Measurements from ENCODE around the gene MON1A.
A peak's percentile ranks its signal among the peaks of the same experiment; 100 is the strongest.
"Not testable (repeated sequence)": the region's sequence is repeated elsewhere in the genome, so short reads cannot be mapped to it uniquely, and the experiment has no call there.

MON1A gene, protein sequence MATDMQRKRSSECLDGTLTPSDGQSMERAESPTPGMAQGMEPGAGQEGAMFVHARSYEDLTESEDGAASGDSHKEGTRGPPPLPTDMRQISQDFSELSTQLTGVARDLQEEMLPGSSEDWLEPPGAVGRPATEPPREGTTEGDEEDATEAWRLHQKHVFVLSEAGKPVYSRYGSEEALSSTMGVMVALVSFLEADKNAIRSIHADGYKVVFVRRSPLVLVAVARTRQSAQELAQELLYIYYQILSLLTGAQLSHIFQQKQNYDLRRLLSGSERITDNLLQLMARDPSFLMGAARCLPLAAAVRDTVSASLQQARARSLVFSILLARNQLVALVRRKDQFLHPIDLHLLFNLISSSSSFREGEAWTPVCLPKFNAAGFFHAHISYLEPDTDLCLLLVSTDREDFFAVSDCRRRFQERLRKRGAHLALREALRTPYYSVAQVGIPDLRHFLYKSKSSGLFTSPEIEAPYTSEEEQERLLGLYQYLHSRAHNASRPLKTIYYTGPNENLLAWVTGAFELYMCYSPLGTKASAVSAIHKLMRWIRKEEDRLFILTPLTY

DNA sequence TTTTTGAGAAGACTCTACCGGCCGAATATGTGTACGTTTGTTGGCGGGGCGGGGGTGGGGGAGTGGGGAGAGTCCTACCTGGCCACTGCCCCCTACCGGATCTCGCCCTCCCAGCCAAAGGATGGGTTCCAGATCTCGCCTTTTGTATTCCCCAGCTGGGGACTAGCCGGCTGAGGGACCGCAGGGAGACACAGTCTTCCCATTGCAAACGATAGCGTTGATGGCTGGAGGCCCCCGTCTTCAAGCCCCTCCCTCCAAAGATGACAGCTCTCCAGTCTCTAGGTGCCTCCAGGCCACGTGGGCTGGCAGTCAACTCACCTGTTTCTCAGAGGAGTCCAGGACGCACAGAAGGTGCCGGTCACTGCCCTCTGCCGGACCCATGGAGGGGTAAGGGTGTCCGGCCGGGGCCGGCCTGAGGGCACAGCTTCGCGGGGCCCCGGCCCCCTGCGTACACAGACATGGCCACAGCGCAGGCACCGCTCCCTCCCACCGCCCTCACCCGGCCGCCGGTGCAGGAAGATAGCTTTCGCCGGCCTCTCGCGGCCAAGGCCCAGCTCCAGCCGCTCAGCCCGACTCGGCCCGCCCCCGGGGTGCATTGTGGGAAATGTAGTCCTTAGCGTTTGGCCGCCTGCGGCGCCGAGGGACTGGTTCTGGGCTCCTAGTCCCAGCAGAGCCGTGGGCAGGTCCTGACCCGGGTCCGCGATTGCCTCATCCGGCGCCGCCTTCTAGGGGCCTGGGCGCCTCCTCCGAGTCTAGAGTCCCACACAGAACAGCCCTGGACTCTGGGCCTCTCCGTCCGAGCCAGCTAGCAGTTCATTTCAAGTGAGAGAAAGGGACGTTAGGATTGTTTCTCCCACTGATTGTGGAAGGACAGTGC, at the start of gene MON1A:
Gene MON1A, minus strand, starts transcription at position 521 of the 877 bp plus-strand sequence. CDS start 16,465 bp downstream, outside the sequence.
- peak; percentile 96 for DNase-seq

DNA sequence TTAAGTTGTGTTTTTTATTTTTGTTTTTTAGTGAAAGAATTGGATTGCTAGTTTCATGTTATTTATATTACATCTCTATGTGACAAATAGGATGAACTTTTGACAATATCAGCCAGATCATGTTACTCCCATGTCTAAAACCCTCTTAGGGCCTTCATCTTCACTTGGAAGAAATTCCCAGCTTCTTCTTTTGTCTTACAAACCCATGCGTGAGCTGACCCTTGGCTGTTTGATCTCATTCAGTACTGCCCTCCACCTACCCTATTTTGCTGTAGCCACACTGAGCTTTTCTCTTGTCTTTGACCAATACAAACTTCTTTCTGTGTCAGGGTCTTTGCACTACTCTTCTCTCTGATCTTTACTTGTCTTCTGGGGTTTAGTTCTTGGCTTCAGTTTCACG, 47.3 kb upstream of the MON1A start:
- DNase-seq: no peak

DNA sequence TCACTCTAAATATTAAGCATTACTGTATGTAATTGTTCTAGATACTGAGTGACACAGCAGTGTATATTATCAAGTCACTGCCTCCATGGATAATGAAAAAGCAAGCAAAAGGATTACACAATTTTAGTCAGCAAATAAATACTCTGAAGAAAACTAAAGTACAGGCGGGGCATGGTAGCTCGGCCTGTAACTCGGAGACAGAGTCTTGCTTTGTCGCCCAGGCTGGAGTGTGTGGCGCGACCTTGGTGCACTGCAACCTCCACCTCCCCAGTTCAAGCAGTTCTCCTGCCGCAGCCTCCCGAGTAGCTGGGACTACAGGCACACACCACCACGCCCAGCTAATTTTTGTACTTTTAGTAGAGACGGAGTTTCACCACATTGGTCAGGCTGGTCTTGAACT, 43.0 kb upstream of the MON1A start:
- DNase-seq: no peak

GRCh38 chr3:49968346-49968745, 38.7 kb upstream of the MON1A start:
- DNase-seq: no peak

GRCh38 chr3:49967291-49967690, 37.7 kb upstream of the MON1A start:
- no peak for DNase-seq

DNA sequence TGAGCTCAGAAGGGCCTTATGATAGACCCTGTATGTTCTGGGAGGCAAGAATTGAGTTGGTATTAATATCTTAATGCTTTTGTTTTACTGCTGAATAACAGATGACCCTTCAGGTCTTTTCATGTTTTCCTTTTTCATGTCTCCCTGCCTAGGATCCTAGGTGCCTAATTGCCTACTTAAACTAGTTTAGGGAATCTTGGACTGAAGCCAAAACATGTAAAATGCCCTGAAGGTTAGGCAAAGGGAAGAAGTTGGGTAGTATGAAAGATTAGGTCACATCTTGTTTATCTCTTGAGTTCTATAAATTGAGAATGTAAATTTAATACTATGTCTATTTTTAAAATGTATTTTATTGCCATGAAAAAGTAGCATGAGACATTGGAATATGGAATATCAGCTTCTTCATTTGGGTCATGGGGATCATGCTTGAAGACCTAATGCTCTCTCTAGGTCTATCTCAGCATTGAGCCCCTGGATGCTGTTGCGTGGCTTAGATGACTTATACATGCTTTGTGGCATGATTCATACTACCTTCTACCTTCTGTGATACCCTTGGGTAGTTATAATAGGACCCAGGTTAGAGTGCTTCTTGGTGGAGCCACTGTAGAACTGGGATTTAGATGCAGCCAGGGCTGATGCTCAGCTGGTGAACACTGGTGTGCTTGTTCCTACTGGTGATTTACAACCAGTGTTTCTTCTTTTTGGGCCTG, 36.8 kb upstream of the MON1A start:
- no peak for DNase-seq

- no peak for DNase-seq
Measured at GRCh38 chr3:49955636-49956035, 26.0 kb upstream of the MON1A start.

DNA sequence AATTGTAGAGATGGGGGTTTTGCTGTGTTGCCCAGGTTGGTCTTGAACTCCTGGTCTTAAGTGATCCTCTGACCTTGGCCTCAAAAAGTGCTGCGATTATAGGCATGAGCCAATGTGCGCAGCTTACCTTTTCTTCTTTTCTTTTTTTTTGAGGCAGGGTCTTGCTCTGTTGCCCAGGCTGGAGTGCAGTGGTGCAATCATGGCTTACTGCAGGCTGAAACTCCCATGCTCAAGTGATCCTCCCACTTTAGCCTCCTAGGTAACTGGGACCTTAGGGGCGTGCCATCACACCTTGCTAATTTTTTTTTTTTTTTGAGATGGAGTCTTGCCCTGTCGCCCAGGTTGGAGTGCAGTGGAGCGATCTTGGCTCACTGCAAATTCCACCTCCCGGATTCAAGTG, 23.3 kb upstream of the MON1A start:
- DNase-seq: no peak

GRCh38 chr3:49942651-49943050, 13.0 kb upstream of the MON1A start:
- DNase-seq: no peak

- no peak for DNase-seq
Measured at GRCh38 chr3:49940667-49941249, 11.1 kb upstream of the MON1A start.

- DNase-seq: peak; percentile 97
Measured at GRCh38 chr3:49939858-49940666, 10.5 kb upstream of the MON1A start, which contains the start of gene RBM6. Gene RBM6, plus strand, starts transcription at chr3:49940150. Its CDS starts 22,492 bp downstream, at chr3:49962642.

- no peak for DNase-seq
Measured at GRCh38 chr3:49937090-49937489, 7.5 kb upstream of the MON1A start.

- DNase-seq: not testable (repeated sequence)
Measured at GRCh38 chr3:49932281-49932680, 2.7 kb upstream of the MON1A start.

GRCh38 chr3:49930922-49931321, 1.3 kb upstream of the MON1A start:
- no peak for DNase-seq

GRCh38 chr3:49930168-49930690, 618 bp upstream of the MON1A start:
- no peak for DNase-seq

DNA sequence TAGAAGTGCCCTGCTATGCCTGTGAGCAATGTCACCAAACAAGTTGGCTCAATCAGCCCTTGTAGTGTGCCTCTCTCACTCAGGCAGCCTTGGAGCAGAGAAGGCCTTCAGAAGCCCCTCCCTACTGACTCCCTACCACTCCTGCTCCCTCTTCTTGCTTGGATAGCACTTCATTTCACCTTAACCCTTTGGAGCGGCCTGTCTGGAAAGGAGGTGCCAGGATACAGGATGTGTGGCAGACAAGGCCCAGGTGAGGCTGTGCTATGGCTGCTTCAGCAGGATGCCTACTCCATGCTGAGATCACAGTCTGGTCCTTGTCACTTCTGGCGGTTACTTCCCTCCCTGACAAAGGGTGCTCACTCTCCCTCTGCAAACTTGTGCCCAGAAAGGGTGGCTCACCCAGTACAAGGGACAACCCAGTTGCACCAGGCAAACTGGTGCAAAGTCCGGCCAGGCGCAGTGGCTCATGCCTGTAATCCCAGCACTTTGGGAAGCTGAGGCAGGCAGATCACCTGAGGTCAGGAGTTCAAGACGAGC, 1.1 kb downstream of the MON1A start:
- DNase-seq: no peak

DNA sequence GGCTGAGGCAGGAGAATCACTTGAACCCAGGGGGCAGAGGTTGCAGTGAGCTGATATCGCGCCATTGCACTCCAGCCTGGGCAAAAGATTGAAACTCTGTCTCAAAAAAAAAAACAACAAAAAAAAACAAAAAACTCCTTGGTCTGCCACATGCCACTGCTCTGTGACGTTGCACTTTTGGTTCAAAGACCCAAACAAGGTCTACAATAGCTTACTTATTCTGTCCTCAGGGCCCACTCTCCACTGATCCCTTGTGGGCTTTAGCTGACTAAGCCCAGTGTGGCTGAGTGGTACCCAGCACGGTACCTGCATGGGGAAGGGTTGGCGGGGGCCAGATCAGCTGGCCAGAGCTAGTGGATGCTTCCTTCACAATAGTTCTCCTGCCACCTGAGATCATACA, 1.8 kb downstream of the MON1A start:
- DNase-seq: no peak

- no peak for DNase-seq
Measured at GRCh38 chr3:49926117-49926728, 3.4 kb downstream of the MON1A start.

- DNase-seq: no peak
Measured at GRCh38 chr3:49925485-49925884, 4.1 kb downstream of the MON1A start.

GRCh38 chr3:49924683-49925082, 4.9 kb downstream of the MON1A start:
- DNase-seq: no peak

All from activated CD8-positive, alpha-beta memory T cell treated with anti-CD3 and anti-CD28 coated beads, Interleukin-2, amount 50 U/mL, for 48 hours (primary cell).